ENCODE measurements around the gene SYNJ2.

Gene SYNJ2

GRCh38 chr6:157998707-157999167 is 17.1 kb downstream of the SYNJ2 start:
- Histone ChIP-seq H3K4me3 (replicated peaks; ENCODE audit: low read depth, low read length) (no peak overlapping the region), H3K36me3 (ENCODE audit: control insufficient read depth, insufficient read depth, low read length) (no peaks in the 10 kb centered on the region), H3K27me3 (replicated peaks; ENCODE audit: control insufficient read depth, insufficient read depth, low read length) (no peaks in the 10 kb centered on the region)
- DNase-seq (ENCODE audit: extremely low read depth, insufficient read length) = no peak
- no peak for TF ChIP-seq CTCF (IDR thresholded peaks at IDR 0.05; ENCODE audit: insufficient read depth, low read length, poor library complexity, severe bottlenecking)

GRCh38 chr6:157999168-158000051 is 17.7 kb downstream of the SYNJ2 start:
- DNase-seq (ENCODE audit: extremely low read depth, insufficient read length) = no peak
- TF ChIP-seq CTCF (IDR thresholded peaks at IDR 0.05; ENCODE audit: insufficient read depth, low read length, poor library complexity, severe bottlenecking) = no peak
- no peaks in the 10 kb centered on the region for H3K36me3 ChIP-seq (ENCODE audit: control insufficient read depth, insufficient read depth, low read length)
- H3K4me3 ChIP-seq (replicated peaks; ENCODE audit: low read depth, low read length) = no peak overlapping the region
- H3K27me3 ChIP-seq (replicated peaks; ENCODE audit: control insufficient read depth, insufficient read depth, low read length) = no peaks in the 10 kb centered on the region

- H3K27me3 ChIP-seq (replicated peaks; ENCODE audit: control insufficient read depth, insufficient read depth, low read length) = no peaks in the 10 kb centered on the region
- DNase-seq (ENCODE audit: extremely low read depth, insufficient read length) = no peak
- H3K36me3 ChIP-seq (ENCODE audit: control insufficient read depth, insufficient read depth, low read length) = no peaks in the 10 kb centered on the region
- no peak for TF ChIP-seq CTCF (IDR thresholded peaks at IDR 0.05; ENCODE audit: insufficient read depth, low read length, poor library complexity, severe bottlenecking)
- no peak overlapping the region for H3K4me3 ChIP-seq (replicated peaks; ENCODE audit: low read depth, low read length)
Measured at GRCh38 chr6:158000530-158001307, 19.1 kb downstream of the SYNJ2 start.

GRCh38 chr6:158002249-158002950 is 20.7 kb downstream of the SYNJ2 start:
- H3K27me3 ChIP-seq (replicated peaks; ENCODE audit: control insufficient read depth, insufficient read depth, low read length) = no peaks in the 10 kb centered on the region
- H3K4me3 ChIP-seq (replicated peaks; ENCODE audit: low read depth, low read length) = no peak overlapping the region
- no peak for DNase-seq (ENCODE audit: extremely low read depth, insufficient read length)
- no peaks in the 10 kb centered on the region for H3K36me3 ChIP-seq (ENCODE audit: control insufficient read depth, insufficient read depth, low read length)
- no peak for TF ChIP-seq CTCF (IDR thresholded peaks at IDR 0.05; ENCODE audit: insufficient read depth, low read length, poor library complexity, severe bottlenecking)

GRCh38 chr6:158002951-158003853 is 21.5 kb downstream of the SYNJ2 start:
- Histone ChIP-seq H3K36me3 (ENCODE audit: control insufficient read depth, insufficient read depth, low read length) (no peaks in the 10 kb centered on the region), H3K4me3 (replicated peaks; ENCODE audit: low read depth, low read length) (no peak overlapping the region), H3K27me3 (replicated peaks; ENCODE audit: control insufficient read depth, insufficient read depth, low read length) (no peaks in the 10 kb centered on the region)
- TF ChIP-seq CTCF (IDR thresholded peaks at IDR 0.05; ENCODE audit: insufficient read depth, low read length, poor library complexity, severe bottlenecking) = no peak
- no peak for DNase-seq (ENCODE audit: extremely low read depth, insufficient read length)

Data from GM06990 (cell line).